ENCODE results near the gene CCNL2.
A peak's percentile ranks its signal among the peaks of the same experiment; 100 is the strongest.
"Not testable (repeated sequence)": the region's sequence is repeated elsewhere in the genome, so short reads cannot be mapped to it uniquely, and the experiment has no call there.

Gene CCNL2

GRCh38 chr1:1399187-1399871, at the start of gene CCNL2:
Gene CCNL2 (minus strand): TSS chr1:1399335. CDS start chr1:1399306, 29 bp downstream.
- DNase-seq = peak; percentile 87 to 99

- DNase-seq = not testable (repeated sequence)
Measured at GRCh38 chr1:1446631-1447030, 47.5 kb upstream of the CCNL2 start.

- no peak for DNase-seq
Measured at GRCh38 chr1:1442069-1442770, 43.1 kb upstream of the CCNL2 start.

GRCh38 chr1:1441002-1441888, 42.1 kb upstream of the CCNL2 start:
- no peak for DNase-seq

GRCh38 chr1:1440262-1441001, 41.3 kb upstream of the CCNL2 start:
- no peak for DNase-seq

GRCh38 chr1:1439546-1440261, 40.6 kb upstream of the CCNL2 start:
- no peak for DNase-seq

GRCh38 chr1:1438531-1439381, 39.6 kb upstream of the CCNL2 start:
- DNase-seq = no peak

- DNase-seq = peak in 1 of 2 experiments; percentile 76
Measured at GRCh38 chr1:1437904-1438376, 38.8 kb upstream of the CCNL2 start.

- DNase-seq = no peak
Measured at GRCh38 chr1:1437033-1437903, 38.1 kb upstream of the CCNL2 start.

- DNase-seq = no peak
Measured at GRCh38 chr1:1436630-1437032, 37.5 kb upstream of the CCNL2 start.

GRCh38 chr1:1435911-1436629, 36.9 kb upstream of the CCNL2 start:
- DNase-seq = no peak

GRCh38 chr1:1435106-1435903, 36.2 kb upstream of the CCNL2 start, which contains the start of gene VWA1:
Gene VWA1 (plus strand): TSS chr1:1435690. CDS start chr1:1435749, 59 bp downstream.
- peak in 1 of 2 experiments; percentile 83 for DNase-seq

GRCh38 chr1:1434824-1435105, 35.6 kb upstream of the CCNL2 start:
- no peak for DNase-seq

- no peak for DNase-seq
Measured at GRCh38 chr1:1434131-1434823, 35.1 kb upstream of the CCNL2 start.

- no peak for DNase-seq
Measured at GRCh38 chr1:1433804-1434130, 34.6 kb upstream of the CCNL2 start.

- DNase-seq = peak; percentile 61 to 85
Measured at GRCh38 chr1:1432951-1433803, 34.0 kb upstream of the CCNL2 start.

All from NCI-H526 (cell line).